GM23248 (cell line): Measurements from ENCODE around the gene HMMR. TPM values are rescaled to one million over a fixed set of nuclear protein-coding genes. Genes with fewer than 3 reads are reported as not detected.
A peak's percentile ranks its signal among the peaks of the same experiment; 100 is the strongest.

Experiments
- DNase-seq: peaks from one replicate; pipeline ENCODE4 v3.0.0-alpha.2; 2015
- H2AFZ ChIP-seq: fragments of 200-600 bp; sonication (generic); 2 replicates; pipeline ENCODE4 v1.6.1; 2016; ENCODE audit warnings: antibody characterized with exemption
- H3F3A ChIP-seq: fragments of 200-600 bp; sonication (generic); 2 replicates; pipeline ENCODE4 v1.6.1; 2016; ENCODE audit warnings: mild to moderate bottlenecking, antibody characterized with exemption, mixed run types; ENCODE audit not compliant: insufficient read depth
- H3K27ac ChIP-seq: fragments of 200-600 bp; sonication (generic); 2 replicates; pipeline ENCODE4 v1.5.1; 2016; ENCODE audit warnings: mild to moderate bottlenecking
- H3K27me3 ChIP-seq: fragments of 200-600 bp; sonication (generic); replicated peaks from 2 replicates; pipeline ENCODE4 v1.6.1; 2016; ENCODE audit warnings: mild to moderate bottlenecking; ENCODE audit not compliant: insufficient read depth
- H3K36me3 ChIP-seq: fragments of 200-600 bp; sonication (generic); 2 replicates; pipeline ENCODE4 v1.6.1; 2016; ENCODE audit warnings: low read depth, mild to moderate bottlenecking
- H3K4me1 ChIP-seq: fragments of 200-600 bp; sonication (generic); 2 replicates; pipeline ENCODE4 v1.6.1; 2016; ENCODE audit warnings: mild to moderate bottlenecking; ENCODE audit not compliant: insufficient read depth
- H3K4me2 ChIP-seq: fragments of 200-600 bp; sonication (generic); one replicate; pipeline ENCODE4 v1.6.1; 2016; ENCODE audit warnings: mild to moderate bottlenecking; ENCODE audit not compliant: unreplicated experiment
- H3K4me3 ChIP-seq: fragments of 200-600 bp; sonication (generic); 2 replicates; pipeline ENCODE4 v1.5.1; 2016; ENCODE audit warnings: mild to moderate bottlenecking
- H3K79me2 ChIP-seq: fragments of 200-600 bp; sonication (generic); 2 replicates; pipeline ENCODE4 v1.6.1; 2016; ENCODE audit warnings: mild to moderate bottlenecking; ENCODE audit not compliant: insufficient read depth
- H3K9ac ChIP-seq: fragments of 200-600 bp; sonication (generic); 2 replicates; pipeline ENCODE4 v1.6.1; 2016; ENCODE audit warnings: mild to moderate bottlenecking
- H3K9me2 ChIP-seq: fragments of 200-600 bp; sonication (generic); 2 replicates; pipeline ENCODE4 v1.6.1; 2016; ENCODE audit warnings: mixed run types, mild to moderate bottlenecking, moderate library complexity; ENCODE audit not compliant: insufficient read depth
- H3K9me3 ChIP-seq: fragments of 200-600 bp; sonication (generic); one replicate; pipeline ENCODE4 v1.6.1; 2017; ENCODE audit warnings: low read depth
- H4K20me1 ChIP-seq: fragments of 200-600 bp; sonication (generic); 2 replicates; pipeline ENCODE4 v1.6.0; 2016; ENCODE audit not compliant: insufficient read depth
- EZH2 ChIP-seq: fragments of 200-600 bp; sonication (generic); IDR thresholded peaks from 2 replicates; pipeline ENCODE4 v1.6.1; 2018; ENCODE audit warnings: antibody characterized with exemption, mild to moderate bottlenecking; ENCODE audit not compliant: insufficient read depth, poor library complexity, severe bottlenecking
- EZH2phosphoT487 ChIP-seq: fragments of 200-600 bp; sonication (generic); IDR thresholded peaks from 2 replicates; pipeline ENCODE4 v1.6.1; 2018; ENCODE audit warnings: antibody characterized with exemption, moderate library complexity, mild to moderate bottlenecking, low read depth; ENCODE audit not compliant: insufficient read depth
- WGBS, 2 experiments: methylation state at CpG; one replicate each; pipeline ENCODE4 v1.1.6; 2015 to 2017; ENCODE audit warnings: low lambda C conversion rate in 2 of 2, low coverage in 1 of 2; ENCODE audit errors: missing lambda C conversion rate in 2 of 2; 5-methylcytosine and 5-hydroxymethylcytosine counted together
- in situ Hi-C: fragments of 300-500 bp; cut with MboI; formaldehyde crosslinking; loops from 2 replicates; pipeline ENCODE4 v1.15.0; 2020
- polyA plus RNA-seq: library from polyadenylated mRNA; unstranded; fragments of >200 nt; fragmentation: Nextera tagmentation; extraction: Ambion mirVana; gene quantifications from 2 replicates; pipeline ENCODE4 v1.2.1, GENCODE V29; 2016
- total RNA-seq: library from RNA; depleted of rRNA; stranded (reverse); fragments of >200 nt; shearing (Covaris generic); gene quantifications from 2 replicates; pipeline ENCODE4 v1.2.3, GENCODE V29; 2014

The HMMR gene
- total and polyA plus RNA-seq, 2 experiments from 2014 or later, result 10.7 to 16.4 TPM

DNA sequence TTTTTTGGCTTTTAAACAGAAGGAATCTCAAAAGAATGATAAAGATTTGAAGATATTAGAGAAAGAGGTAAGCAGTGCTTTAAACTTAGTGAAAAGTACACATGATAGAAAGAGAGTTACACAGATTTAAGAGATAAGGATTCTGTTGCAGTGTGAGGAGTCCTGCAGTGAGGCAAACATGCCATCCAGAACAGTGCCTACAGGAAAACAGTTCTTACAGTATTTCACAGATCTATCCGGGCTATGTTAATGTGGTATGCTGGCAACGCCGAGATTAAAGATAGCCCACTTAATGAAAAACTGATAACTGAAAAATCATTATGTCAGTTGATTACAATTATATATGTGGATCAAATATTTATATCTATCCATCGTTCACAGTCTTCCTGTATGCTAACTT, 7.2 kb downstream of the HMMR start:
- peaks cover 7% of the 10 kb centered on the region; the same call in 1 of the 2 replicates for H3K4me1 ChIP-seq
- no peak for DNase-seq
- H3K9me3 ChIP-seq, result no peaks in the 10 kb centered on the region
- peaks cover 26% of the 10 kb centered on the region for H3K79me2 ChIP-seq
- H3K4me2 ChIP-seq, result no peak overlapping the region
- no peaks in the 10 kb centered on the region for H4K20me1 ChIP-seq
- no peak overlapping the region for H3K9ac ChIP-seq
- H3K36me3 ChIP-seq, result no peaks in the 10 kb centered on the region
- H2AFZ ChIP-seq, result peak overlapping the region; percentile 65
- 74 to 82% methylated on average over 4 of the region's 4 CpGs for WGBS, 2 experiments
- in situ Hi-C loops, result no loop called here
- TF ChIP-seq EZH2phosphoT487 (no peak), EZH2 (no peak)
- no peak overlapping the region for H3K27ac ChIP-seq
- no peaks in the 10 kb centered on the region for H3K9me2 ChIP-seq
- H3F3A ChIP-seq, result peaks cover 4% of the 10 kb centered on the region; the same call in 1 of the 2 replicates
- H3K4me3 ChIP-seq, result no peak overlapping the region
- H3K27me3 ChIP-seq, result no peaks in the 10 kb centered on the region

DNA sequence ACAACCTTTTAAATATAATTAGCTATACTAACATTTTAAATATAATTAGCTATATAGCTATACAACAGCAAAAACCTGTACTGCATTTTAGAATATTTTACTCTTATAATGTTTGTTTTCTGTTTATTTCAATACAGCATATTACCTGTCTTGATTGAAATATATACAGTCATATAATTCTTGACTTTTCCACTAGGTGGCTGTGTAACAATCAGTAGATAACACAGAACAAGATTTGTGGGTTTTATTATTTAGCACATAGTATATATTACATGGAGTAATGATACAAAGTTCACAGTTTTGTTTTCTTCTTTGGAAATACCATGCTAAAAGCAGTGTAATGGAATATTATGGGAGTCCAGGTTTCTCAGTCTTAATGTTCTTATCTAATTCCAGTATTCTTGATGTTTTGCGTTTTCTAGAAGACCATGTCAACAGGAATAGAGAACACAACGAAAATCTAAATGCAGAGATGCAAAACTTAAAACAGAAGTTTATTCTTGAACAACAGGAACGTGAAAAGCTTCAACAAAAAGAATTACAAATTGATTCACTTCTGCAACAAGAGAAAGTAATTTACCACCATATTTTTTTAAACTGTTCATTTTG, 13.3 kb downstream of the HMMR start:
- Histone ChIP-seq H3K27me3 (no peaks in the 10 kb centered on the region), H4K20me1 (no peaks in the 10 kb centered on the region), H3K9ac (no peak overlapping the region), H2AFZ (peak overlapping the region; percentile 47; the same call in 1 of the 2 replicates), H3K9me3 (no peaks in the 10 kb centered on the region), H3K4me2 (no peak overlapping the region), H3F3A (peaks cover 9% of the 10 kb centered on the region; the same call in 1 of the 2 replicates), H3K4me1 (peaks cover 10% of the 10 kb centered on the region), H3K4me3 (no peak overlapping the region), H3K36me3 (no peaks in the 10 kb centered on the region), H3K79me2 (no peaks in the 10 kb centered on the region), H3K27ac (no peak overlapping the region), H3K9me2 (no peaks in the 10 kb centered on the region)
- in situ Hi-C loops, result no loop called here
- 96 to 99% methylated on average over 3 of the region's 3 CpGs for WGBS, 2 experiments
- no peak for TF ChIP-seq EZH2phosphoT487
- TF ChIP-seq EZH2, result no peak
- DNase-seq, result no peak

DNA sequence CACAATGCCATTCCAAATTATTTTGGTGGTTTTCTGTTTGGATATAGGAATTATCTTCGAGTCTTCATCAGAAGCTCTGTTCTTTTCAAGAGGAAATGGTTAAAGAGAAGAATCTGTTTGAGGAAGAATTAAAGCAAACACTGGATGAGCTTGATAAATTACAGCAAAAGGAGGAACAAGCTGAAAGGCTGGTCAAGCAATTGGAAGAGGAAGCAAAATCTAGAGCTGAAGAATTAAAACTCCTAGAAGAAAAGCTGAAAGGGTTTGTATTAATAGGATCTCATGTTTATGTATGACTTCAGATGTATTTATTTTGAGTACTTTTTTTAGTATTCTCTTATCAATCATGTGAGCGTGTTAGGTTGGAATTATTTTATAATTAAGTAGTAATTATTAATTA, 15.0 kb downstream of the HMMR start:
- H3K79me2 ChIP-seq, result no peaks in the 10 kb centered on the region
- H3K36me3 ChIP-seq, result no peaks in the 10 kb centered on the region
- peak overlapping the region; percentile 54; the same call in 1 of the 2 replicates for H2AFZ ChIP-seq
- H3K4me1 ChIP-seq, result peaks cover 13% of the 10 kb centered on the region
- no peaks in the 10 kb centered on the region for H3K9me2 ChIP-seq
- TF ChIP-seq EZH2phosphoT487 (no peak), EZH2 (no peak)
- DNase-seq, result no peak
- H3F3A ChIP-seq, result peaks cover 9% of the 10 kb centered on the region; the same call in 1 of the 2 replicates
- H3K27me3 ChIP-seq, result no peaks in the 10 kb centered on the region
- no peak overlapping the region for H3K9ac ChIP-seq
- H3K4me2 ChIP-seq, result no peak overlapping the region
- H4K20me1 ChIP-seq, result no peaks in the 10 kb centered on the region
- H3K4me3 ChIP-seq, result no peak overlapping the region
- H3K9me3 ChIP-seq, result no peaks in the 10 kb centered on the region
- WGBS, 2 experiments, result 97 to 98% methylated on average over 2 of the region's 2 CpGs
- in situ Hi-C loops, result no loop called here
- no peak overlapping the region for H3K27ac ChIP-seq

DNA sequence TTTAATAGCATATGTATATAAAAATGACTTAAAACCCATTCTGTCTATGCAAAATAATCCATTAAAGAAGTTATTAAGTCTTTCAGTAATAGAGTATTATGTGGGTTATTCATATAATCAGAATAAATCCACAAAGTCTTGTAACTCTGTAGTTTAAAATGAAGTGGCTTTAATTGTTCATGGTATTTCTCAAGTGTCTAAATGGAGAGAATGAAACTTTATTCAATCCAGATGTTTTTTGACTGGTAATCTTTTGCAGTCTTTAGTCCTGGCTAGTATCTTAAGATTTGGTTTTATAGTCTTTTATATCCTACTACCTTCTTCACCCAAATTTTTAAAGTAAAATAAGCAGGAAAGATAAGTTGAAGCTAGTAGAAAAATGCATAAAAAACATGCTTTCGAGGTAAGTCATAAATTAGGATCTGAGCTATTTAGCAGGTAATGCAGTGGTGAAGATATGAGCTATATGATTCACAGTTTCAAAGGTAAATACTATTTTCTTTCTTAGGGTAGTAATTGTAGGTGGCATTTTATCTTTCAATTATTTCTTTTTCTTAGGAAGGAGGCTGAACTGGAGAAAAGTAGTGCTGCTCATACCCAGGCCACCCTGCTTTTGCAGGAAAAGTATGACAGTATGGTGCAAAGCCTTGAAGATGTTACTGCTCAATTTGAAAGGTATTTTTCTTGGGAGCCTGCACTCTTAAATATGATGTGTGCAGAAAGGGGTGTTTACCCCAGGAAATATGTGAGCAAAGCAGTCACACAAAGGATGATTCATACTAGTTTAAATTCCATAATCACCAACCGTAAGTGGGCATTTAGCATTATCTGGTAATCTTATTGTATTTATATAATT, 17.9 kb downstream of the HMMR start:
- 13 to 15% methylated on average over 2 of the region's 2 CpGs for WGBS, 2 experiments
- Histone ChIP-seq H3K79me2 (no peaks in the 10 kb centered on the region), H3K4me1 (peaks cover 13% of the 10 kb centered on the region), H3K9ac (no peak overlapping the region), H3K36me3 (no peaks in the 10 kb centered on the region), H3K4me2 (peak overlapping the region; percentile 29), H3F3A (peaks cover 9% of the 10 kb centered on the region; the same call in 1 of the 2 replicates), H4K20me1 (no peaks in the 10 kb centered on the region), H3K9me3 (no peaks in the 10 kb centered on the region), H3K9me2 (no peaks in the 10 kb centered on the region), H2AFZ (peak overlapping the region; percentile 3), H3K27me3 (no peaks in the 10 kb centered on the region), H3K4me3 (no peak overlapping the region), H3K27ac (no peak overlapping the region)
- in situ Hi-C loops, result no loop called here
- TF ChIP-seq EZH2 (no peak), EZH2phosphoT487 (no peak)
- peak; percentile 58 for DNase-seq
